GM19372 (cell line): ENCODE results near the gene MRC1.

Source experiments
- ATAC-seq: cut with Tn5 transposase; IDR thresholded peaks from one replicate; pipeline ENCODE4 v1.9.1; 2021; ENCODE audit warnings: mild to moderate bottlenecking, low read depth, moderate library complexity; ENCODE audit not compliant: unreplicated experiment

Gene MRC1

DNA sequence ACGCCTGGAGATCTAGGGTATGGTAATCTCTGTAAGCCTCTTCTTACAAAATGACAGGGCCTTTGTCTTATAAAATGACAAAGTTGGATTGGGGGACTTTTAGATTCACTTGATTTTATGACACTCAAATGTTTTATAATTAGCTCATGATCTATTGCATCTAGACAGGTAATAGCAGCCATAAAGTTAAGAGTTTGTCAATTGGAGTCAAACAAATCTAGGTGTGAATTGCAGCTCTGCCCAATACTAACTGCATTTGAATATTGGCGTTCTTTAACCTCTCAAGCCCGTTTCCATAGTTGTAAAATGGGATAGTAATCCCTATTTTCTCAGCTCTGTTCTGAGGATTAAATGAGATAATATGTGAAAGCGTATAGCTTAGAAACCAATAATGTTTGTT, 14.1 kb upstream of the MRC1 start:
- no peak for ATAC-seq

- ATAC-seq = no peak
Observed at GRCh38 chr10:17795813-17796594, 13.1 kb upstream of the MRC1 start.

DNA sequence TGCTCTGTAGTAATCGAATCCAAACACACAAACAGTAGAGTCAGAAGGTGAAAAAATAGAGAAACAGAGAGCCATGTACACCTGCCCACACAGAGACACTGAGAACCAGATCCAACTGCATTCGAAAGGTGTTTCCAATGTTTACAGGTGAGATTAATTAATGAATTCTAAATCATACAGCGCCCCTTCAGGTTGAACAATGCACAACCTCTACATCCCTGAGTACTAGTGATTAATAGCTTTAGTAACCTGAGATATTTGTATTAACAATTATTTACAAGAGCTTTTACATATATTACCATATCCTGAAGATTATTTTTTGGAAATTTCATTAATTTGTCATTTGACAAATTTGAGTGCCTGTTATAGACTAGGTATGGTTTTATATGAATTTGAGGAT, 7.6 kb upstream of the MRC1 start:
- ATAC-seq = no peak

DNA sequence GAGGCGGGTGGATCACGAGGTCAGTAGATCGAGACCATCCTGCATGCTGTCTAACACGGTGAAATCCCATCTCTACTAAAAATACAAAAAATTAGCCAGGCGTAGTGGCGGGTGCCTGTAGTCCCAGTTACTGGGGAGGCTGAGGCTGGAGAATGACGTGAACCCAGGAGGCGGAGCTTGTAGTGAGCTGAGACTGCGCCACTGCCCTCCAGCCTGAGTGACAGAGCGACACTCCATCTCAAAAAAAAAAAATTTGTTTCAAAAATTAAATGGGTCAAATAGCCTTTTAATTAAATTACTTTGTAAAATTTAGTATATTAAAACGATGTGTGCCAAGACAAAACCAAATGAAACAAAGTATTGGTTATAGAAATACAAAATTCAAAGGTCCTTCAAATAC, 6.8 kb upstream of the MRC1 start:
- ATAC-seq = no peak

- no peak for ATAC-seq
Observed at GRCh38 chr10:17802976-17803375, 6.2 kb upstream of the MRC1 start.

- ATAC-seq = no peak
Observed at GRCh38 chr10:17805330-17805729, 3.8 kb upstream of the MRC1 start.

- ATAC-seq = peak; percentile 75
Observed at GRCh38 chr10:17805921-17806577, 3.1 kb upstream of the MRC1 start.

- no peak for ATAC-seq
Observed at GRCh38 chr10:17811146-17811865, 2.2 kb downstream of the MRC1 start.

- ATAC-seq = no peak
Observed at GRCh38 chr10:17814973-17815372, 5.8 kb downstream of the MRC1 start.

DNA sequence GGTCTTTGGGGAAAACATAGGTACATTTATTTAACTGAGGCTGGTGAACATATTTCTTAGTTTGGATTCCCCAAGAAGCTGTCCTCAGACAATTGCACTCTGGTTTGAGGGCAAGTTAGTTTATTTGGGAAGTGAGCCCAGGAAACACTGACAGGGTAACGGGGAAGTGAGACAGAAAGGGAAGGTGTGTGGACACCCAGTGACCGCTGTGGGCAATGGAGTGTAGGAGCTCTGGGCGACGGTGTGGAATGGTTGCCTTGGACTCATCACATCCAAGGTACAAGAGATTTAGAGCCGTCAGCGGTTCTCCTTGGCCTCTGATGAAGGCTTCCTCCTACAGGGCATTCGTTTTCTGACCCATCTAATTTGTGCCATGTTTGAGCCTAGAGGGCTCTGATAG, 7.1 kb downstream of the MRC1 start:
- no peak for ATAC-seq

- no peak for ATAC-seq
Observed at GRCh38 chr10:17817316-17817715, 8.2 kb downstream of the MRC1 start.

- no peak for ATAC-seq
Observed at GRCh38 chr10:17817790-17818189, 8.6 kb downstream of the MRC1 start.

GRCh38 chr10:17819836-17820235, 10.7 kb downstream of the MRC1 start:
- ATAC-seq = no peak

DNA sequence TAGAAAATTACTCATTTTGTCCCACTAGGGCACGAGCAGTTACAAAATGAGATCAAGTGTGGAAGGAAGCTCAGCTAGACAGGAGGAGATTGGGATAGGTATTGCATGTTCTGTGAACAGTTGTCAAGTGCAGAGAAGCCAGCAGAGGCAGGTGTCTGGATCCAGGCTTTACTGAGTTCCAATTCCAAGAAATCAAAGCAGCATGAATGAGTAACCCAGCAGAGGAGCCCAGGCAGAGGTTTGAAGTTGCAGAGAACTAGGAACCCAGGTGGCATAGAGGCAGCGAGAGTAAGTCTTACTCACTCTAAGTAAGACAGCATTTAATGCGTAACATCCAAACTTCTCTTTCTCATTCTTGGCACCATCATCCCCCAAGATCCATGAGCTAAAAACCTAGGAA, 11.8 kb downstream of the MRC1 start:
- no peak for ATAC-seq

DNA sequence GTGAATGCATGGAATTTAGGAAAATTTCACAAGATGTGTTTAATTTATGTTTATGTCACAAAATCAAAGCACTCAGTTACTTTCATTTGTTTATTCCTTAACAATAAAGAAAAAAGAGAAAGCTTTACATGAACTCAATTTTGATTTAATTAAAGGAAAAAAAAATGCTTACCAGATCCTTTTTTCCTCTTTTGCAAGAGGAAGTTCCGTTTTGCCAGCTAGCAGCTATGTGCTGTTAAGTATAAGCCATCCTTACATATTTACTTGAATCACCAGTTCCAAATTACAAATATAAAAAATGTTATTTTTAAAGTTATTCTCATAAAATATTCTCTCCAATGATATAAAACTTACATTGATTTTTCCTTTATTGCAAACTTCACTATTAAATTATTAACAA, 12.7 kb downstream of the MRC1 start:
- ATAC-seq = no peak

DNA sequence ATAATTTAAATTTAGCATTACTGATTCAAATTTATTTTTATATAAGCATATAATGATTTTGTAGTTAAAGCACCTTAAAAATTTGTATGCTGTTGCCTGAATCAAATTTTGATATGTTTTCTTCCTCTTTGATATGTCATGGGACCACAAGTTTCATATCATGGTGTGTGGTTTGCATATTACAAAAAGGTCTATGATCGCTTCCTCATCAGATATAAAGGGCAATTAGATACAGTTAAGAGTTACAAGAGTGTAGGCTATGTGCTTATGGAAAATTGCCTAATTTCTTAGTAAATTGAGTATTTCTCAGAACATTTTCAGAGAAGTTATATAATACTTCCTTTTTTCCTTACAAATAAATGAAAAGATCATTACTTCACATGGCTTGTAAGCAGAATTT, 22.2 kb downstream of the MRC1 start:
- no peak for ATAC-seq

- no peak for ATAC-seq
Observed at GRCh38 chr10:17831896-17832295, 22.7 kb downstream of the MRC1 start.

DNA sequence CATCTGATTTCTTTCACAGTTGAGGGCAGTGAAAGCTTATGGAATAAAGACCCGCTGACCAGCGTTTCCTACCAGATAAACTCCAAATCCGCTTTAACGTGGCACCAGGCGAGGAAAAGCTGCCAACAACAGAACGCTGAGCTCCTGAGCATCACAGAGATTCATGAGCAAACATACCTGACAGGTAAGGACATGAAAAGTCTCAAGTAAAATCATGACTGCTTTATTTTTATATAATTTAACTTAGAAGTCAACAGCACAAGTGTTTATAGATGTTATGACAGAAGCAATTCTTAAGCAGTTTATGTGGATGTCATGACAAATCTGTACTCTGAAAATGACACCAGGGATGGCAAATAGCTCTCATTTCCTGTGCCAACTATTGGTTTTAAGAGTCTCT, 24.5 kb downstream of the MRC1 start:
- no peak for ATAC-seq

DNA sequence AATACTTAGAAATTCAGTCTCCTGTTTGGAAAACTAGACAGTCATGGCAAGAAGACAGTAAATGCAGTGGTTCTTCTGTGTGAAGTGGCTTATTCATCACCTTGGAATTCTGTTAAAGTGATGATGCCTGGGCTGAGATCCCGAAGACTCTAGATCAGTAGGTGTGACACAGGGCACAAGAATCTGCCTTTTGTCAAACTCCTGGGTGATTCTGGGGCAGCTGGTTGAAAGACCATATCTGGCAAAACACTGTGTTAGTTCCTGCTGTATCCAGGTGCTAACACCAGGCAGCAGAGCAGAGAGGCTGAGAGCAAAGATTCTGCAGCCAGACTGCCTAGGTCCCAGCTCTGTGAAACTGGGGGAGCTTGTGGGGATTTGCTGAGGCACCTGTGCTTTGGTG, 26.5 kb downstream of the MRC1 start:
- no peak for ATAC-seq

GRCh38 chr10:17836942-17837341, 27.8 kb downstream of the MRC1 start:
- no peak for ATAC-seq

DNA sequence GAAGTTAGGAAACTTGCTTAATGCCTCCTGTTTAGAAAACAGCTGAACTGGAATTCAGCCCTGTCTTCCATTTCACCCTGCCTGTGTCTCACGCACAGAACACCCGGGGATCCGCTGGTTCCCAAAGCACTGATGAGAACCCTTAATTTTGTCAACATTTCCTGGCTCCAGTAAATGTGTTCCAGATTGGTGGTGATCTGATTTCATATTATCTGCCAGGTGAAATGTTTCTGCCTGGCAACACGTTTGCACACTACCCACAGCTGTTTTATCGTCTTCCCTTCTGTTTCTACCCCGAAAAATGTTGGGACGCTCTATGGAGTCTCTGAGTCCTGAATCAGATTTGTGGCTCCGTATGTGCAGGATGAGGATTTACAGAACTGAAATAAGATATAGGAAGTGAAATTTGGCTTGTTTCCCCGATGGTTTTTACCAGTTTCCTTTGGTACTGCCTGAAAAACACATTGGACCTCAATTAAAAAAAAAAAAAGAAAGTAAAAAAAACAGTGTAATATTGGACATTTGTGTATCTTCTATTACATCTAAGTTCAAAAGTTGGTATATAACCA, 29.0 kb downstream of the MRC1 start:
- ATAC-seq = no peak
